MCF 10A (cell line): ENCODE measurements around the gene MPHOSPH10. TPM values are rescaled to one million over a fixed set of nuclear protein-coding genes. Genes with fewer than 3 reads are reported as not detected.
"Not testable (repeated sequence)": the region's sequence is repeated elsewhere in the genome, so short reads cannot be mapped to it uniquely, and the experiment has no call there.

Experiments
- BruUV-seq: library from RNA; stranded (reverse); fragments of 400-500 nt; replicated peaks from 2 replicates; lab custom pipeline; 2021; lab: Mats Ljungman, UMichigan
- CTCF ChIA-PET: fragments of 300-600 bp; sonication (Branson Sonifier 250); formaldehyde crosslinking; extraction: SDS; loops from one replicate; lab custom pipeline; 2021; ENCODE audit warnings: antibody characterized with exemption, inconsistent platforms; lab: Yijun Ruan, JAX
- POLR2A ChIA-PET: fragments of 300-600, 350-650 bp; sonication (Branson Sonifier 250); formaldehyde crosslinking; extraction: SDS; loops from one replicate; lab custom pipeline; 2020; ENCODE audit warnings: antibody characterized with exemption, inconsistent platforms; lab: Yijun Ruan, JAX
- DNase-seq: peaks from one replicate; pipeline ENCODE4 v3.0.0-alpha.2; 2018; ENCODE audit not compliant: unreplicated experiment
- H3K27ac Mint-ChIP-seq: one replicate; pipeline ENCODE4 v1.8.0; 2022; ENCODE audit warnings: mild to moderate bottlenecking, low read depth, mixed read lengths; ENCODE audit not compliant: unreplicated experiment
- H3K27me3 Mint-ChIP-seq: one replicate; pipeline ENCODE4 v1.8.0; 2022; ENCODE audit warnings: mixed read lengths; ENCODE audit not compliant: insufficient read depth, unreplicated experiment
- H3K36me3 Mint-ChIP-seq: one replicate; pipeline ENCODE4 v1.8.0; 2022; ENCODE audit warnings: mild to moderate bottlenecking, moderate library complexity, mixed read lengths; ENCODE audit not compliant: insufficient read depth, unreplicated experiment
- H3K4me1 Mint-ChIP-seq: one replicate; pipeline ENCODE4 v1.8.0; 2022; ENCODE audit warnings: mixed read lengths; ENCODE audit not compliant: insufficient read depth, unreplicated experiment
- H3K4me3 Mint-ChIP-seq: one replicate; pipeline ENCODE4 v1.8.0; 2022; ENCODE audit warnings: mild to moderate bottlenecking, moderate library complexity, mixed read lengths; ENCODE audit not compliant: unreplicated experiment
- H3K9me3 Mint-ChIP-seq: one replicate; pipeline ENCODE4 v1.8.0; 2022; ENCODE audit warnings: mixed read lengths; ENCODE audit not compliant: unreplicated experiment
- intact Hi-C: fragments of 100-400 bp; cut with micrococcal nuclease; formaldehyde crosslinking; loops from 2 replicates; pipeline ENCODE4 v1.14.1; 2022
- total RNA-seq: library from RNA; stranded (reverse); gene quantifications from 2 replicates; pipeline ENCODE4 v1.2.3, GENCODE V29; 2022
- TF ChIP-seq, protein P1 (sequence below): fragments of 200-600 bp; IDR thresholded peaks from one replicate; pipeline ENCODE4 v1.8.0; 2022; ENCODE audit warnings: antibody characterized with exemption, mild to moderate bottlenecking; ENCODE audit not compliant: unreplicated experiment

MPHOSPH10 gene
- total RNA-seq, 1 experiment from 2014 or later: 32.8 TPM

DNA sequence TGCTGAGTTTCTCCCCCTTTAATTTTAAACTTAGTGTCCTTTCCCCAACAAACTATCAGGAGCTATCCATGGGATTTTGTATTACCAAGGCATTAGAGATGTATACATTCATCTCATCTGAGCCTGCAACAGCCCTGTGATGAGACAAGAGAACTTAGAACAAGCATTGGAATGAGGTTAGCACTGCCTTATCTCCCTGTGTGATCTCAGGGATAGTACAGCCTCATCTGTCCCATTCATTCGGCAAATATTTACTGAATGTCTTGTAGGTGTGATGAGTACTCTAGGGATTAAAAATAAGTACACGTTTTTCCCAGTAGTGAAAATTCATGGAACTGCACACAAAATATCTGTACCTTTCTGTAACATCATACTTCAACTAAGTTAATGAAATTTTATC is 50.9 kb downstream of the MPHOSPH10 start:
- no peaks in the 10 kb centered on the region for H3K27me3 Mint-ChIP-seq
- POLR2A ChIA-PET: interaction anchor here (1.5 kb wide), 1 partner anchor 13 kb away, joined by 3 read pairs; no protein-coding TSS in a partner anchor
- no peaks in the 10 kb centered on the region for H3K36me3 Mint-ChIP-seq
- H3K9me3 Mint-ChIP-seq: no peaks in the 10 kb centered on the region
- H3K4me3 Mint-ChIP-seq: no peak overlapping the region
- CTCF ChIA-PET: interaction anchor here (0.6 to 1.7 kb wide), 5 partner anchors 10 to 119 kb away, joined by 3 to 4 read pairs (median 3); no protein-coding TSS in a partner anchor
- DNase-seq: no peak
- H3K4me1 Mint-ChIP-seq: peaks cover 5% of the 10 kb centered on the region
- BruUV-seq: no TSS peak
- H3K27ac Mint-ChIP-seq: no peak overlapping the region
- intact Hi-C loops: no loop called here
- TF ChIP-seq, protein P1, sequence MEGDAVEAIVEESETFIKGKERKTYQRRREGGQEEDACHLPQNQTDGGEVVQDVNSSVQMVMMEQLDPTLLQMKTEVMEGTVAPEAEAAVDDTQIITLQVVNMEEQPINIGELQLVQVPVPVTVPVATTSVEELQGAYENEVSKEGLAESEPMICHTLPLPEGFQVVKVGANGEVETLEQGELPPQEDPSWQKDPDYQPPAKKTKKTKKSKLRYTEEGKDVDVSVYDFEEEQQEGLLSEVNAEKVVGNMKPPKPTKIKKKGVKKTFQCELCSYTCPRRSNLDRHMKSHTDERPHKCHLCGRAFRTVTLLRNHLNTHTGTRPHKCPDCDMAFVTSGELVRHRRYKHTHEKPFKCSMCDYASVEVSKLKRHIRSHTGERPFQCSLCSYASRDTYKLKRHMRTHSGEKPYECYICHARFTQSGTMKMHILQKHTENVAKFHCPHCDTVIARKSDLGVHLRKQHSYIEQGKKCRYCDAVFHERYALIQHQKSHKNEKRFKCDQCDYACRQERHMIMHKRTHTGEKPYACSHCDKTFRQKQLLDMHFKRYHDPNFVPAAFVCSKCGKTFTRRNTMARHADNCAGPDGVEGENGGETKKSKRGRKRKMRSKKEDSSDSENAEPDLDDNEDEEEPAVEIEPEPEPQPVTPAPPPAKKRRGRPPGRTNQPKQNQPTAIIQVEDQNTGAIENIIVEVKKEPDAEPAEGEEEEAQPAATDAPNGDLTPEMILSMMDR: no peak

GRCh38 chr2:71183306-71184115 is 53.1 kb downstream of the MPHOSPH10 start:
- H3K36me3 Mint-ChIP-seq, BruUV-seq, H3K27ac Mint-ChIP-seq, H3K4me1 Mint-ChIP-seq, intact Hi-C loops, DNase-seq, H3K4me3 Mint-ChIP-seq, H3K9me3 Mint-ChIP-seq, H3K27me3 Mint-ChIP-seq: not testable (repeated sequence)
- ChIA-PET CTCF (interaction anchor here (0.7 to 1.2 kb wide), 3 partner anchors 14 to 112 kb away, joined by 3 to 5 read pairs (median 3); no protein-coding TSS in a partner anchor), POLR2A (interaction anchor here (1.2 kb wide), 1 partner anchor 83 kb away, joined by 4 read pairs; no protein-coding TSS in a partner anchor)

- POLR2A ChIA-PET: interaction anchor here (1.2 kb wide), 1 partner anchor 57 kb away, joined by 3 read pairs; the partner anchor contains the start of genes MCEE and MPHOSPH10
- Mint-ChIP-seq H3K9me3 (no peaks in the 10 kb centered on the region), H3K4me3 (no peak overlapping the region), H3K36me3 (no peaks in the 10 kb centered on the region), H3K27me3 (no peaks in the 10 kb centered on the region), H3K27ac (no peak overlapping the region), H3K4me1 (no peaks in the 10 kb centered on the region)
- CTCF ChIA-PET: interaction anchor here (0.7 to 1.7 kb wide), 4 partner anchors 15 to 268 kb away, joined by 3 to 14 read pairs (median 3); no protein-coding TSS in a partner anchor
- intact Hi-C loops: no loop called here
- no peak for DNase-seq
- TF ChIP-seq, protein P1: no peak
- no TSS peak for BruUV-seq
Measured at GRCh38 chr2:71186973-71187372, 56.5 kb downstream of the MPHOSPH10 start.

GRCh38 chr2:71187589-71187988 is 57.2 kb downstream of the MPHOSPH10 start:
- ChIA-PET CTCF (interaction anchor here (0.6 to 1.7 kb wide), 4 partner anchors 16 to 872 kb away, joined by 3 to 14 read pairs (median 4); no protein-coding TSS in a partner anchor), POLR2A (no interaction called here)
- H3K4me1 Mint-ChIP-seq: no peaks in the 10 kb centered on the region
- intact Hi-C loops: no loop called here
- H3K4me3 Mint-ChIP-seq: no peak overlapping the region
- no peak overlapping the region for H3K27ac Mint-ChIP-seq
- DNase-seq: no peak
- no peaks in the 10 kb centered on the region for H3K36me3 Mint-ChIP-seq
- no peaks in the 10 kb centered on the region for H3K9me3 Mint-ChIP-seq
- H3K27me3 Mint-ChIP-seq: no peaks in the 10 kb centered on the region
- TF ChIP-seq, protein P1: no peak
- no TSS peak for BruUV-seq
